ENCODE results near the gene ZNF428.
"Not testable (repeated sequence)": the region's sequence is repeated elsewhere in the genome, so short reads cannot be mapped to it uniquely, and the experiment has no call there.

The ZNF428 gene

DNA sequence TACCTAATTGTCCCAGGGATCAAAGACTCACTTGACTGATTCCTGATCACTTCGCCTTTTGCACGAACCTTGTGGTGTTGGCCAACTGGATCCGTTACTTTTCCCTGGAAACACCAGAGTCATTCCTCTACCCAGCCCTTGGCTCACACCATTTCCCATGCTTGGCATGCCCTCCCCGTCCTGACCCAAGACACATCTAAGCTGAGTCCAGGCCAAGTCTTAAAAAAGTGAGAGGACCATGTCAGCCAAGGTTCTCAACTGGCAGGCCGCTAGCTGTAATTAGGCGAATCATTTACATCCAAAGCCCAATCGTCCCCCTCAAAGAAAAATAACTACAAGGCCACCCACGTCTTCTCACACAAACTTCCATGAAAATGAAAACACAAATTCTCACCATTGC lies 39.1 kb upstream of the ZNF428 start:
- no peak for FAIRE-seq
- no peak for TF ChIP-seq PAX5 (IDR thresholded peaks at IDR 0.05; ENCODE audit: insufficient read depth, low read length, severe bottlenecking)
- TF ChIP-seq POLR2AphosphoS5 (IDR thresholded peaks at IDR 0.05; ENCODE audit: low read depth, low read length), result no peak
- no peak for TF ChIP-seq SPI1 (IDR thresholded peaks at IDR 0.05; ENCODE audit: low read depth, low read length)
- TF ChIP-seq TAF1 (IDR thresholded peaks at IDR 0.05; ENCODE audit: low read depth, low read length), result no peak
- DNase-seq (ENCODE audit: insufficient read length, low spot score), result no peak

DNA sequence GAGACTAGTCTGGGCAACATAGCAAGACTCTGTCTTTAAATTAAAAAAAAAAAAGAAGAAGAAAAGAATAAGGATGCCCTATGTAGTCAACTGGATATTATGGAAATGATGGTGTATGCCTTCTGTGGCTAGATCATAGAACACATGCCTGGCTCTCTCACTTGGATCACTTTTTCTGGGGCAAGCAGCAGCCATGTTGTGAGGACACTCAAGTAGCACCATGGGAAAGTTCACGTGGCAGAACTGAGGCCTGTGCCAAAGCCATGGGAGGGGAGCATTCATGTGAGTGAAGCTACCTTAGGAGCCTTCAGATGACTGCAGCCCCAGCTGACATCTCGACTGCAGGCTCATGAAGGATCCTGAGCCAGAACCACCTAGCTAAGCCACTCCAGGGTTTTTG lies 38.6 kb upstream of the ZNF428 start:
- FAIRE-seq (no peak), DNase-seq (ENCODE audit: insufficient read length, low spot score) (no peak)
- TF ChIP-seq PAX5 (IDR thresholded peaks at IDR 0.05; ENCODE audit: insufficient read depth, low read length, severe bottlenecking), result no peak
- TF ChIP-seq POLR2AphosphoS5 (IDR thresholded peaks at IDR 0.05; ENCODE audit: low read depth, low read length), result no peak
- no peak for TF ChIP-seq SPI1 (IDR thresholded peaks at IDR 0.05; ENCODE audit: low read depth, low read length)
- TF ChIP-seq POLR2A (IDR thresholded peaks at IDR 0.05; ENCODE audit: low read depth, low read length), result no peak
- no peak for TF ChIP-seq POU2F2 (IDR thresholded peaks at IDR 0.05; ENCODE audit: low read depth, low read length)
- TF ChIP-seq TAF1 (IDR thresholded peaks at IDR 0.05; ENCODE audit: low read depth, low read length), result no peak

GRCh38 chr19:43656436-43656835 lies 37.0 kb upstream of the ZNF428 start:
- no peak for DNase-seq (ENCODE audit: insufficient read length, low spot score)
- FAIRE-seq, result no peak
- TF ChIP-seq POU2F2 (IDR thresholded peaks at IDR 0.05; ENCODE audit: low read depth, low read length) (no peak), TAF1 (IDR thresholded peaks at IDR 0.05; ENCODE audit: low read depth, low read length) (no peak), PAX5 (IDR thresholded peaks at IDR 0.05; ENCODE audit: insufficient read depth, low read length, severe bottlenecking) (no peak), SPI1 (IDR thresholded peaks at IDR 0.05; ENCODE audit: low read depth, low read length) (no peak), POLR2A (IDR thresholded peaks at IDR 0.05; ENCODE audit: low read depth, low read length) (no peak)

DNA sequence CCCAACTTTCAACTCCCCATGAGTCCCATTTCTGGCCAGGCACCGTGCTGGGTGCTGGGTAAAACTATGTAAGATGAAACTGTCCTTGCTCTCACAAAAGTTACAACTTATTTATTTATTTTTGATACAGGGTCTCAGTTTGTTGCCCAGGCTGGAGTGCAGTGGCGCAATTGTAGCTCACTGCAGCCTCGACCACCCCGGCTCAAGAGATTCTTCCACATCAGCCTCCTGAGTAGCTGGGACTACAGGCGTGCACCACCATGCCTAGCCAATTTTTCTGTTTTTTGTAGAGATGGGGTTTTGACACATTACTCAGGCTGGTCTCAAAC lies 33.1 kb upstream of the ZNF428 start:
- DNase-seq (ENCODE audit: insufficient read length, low spot score) (no peak), FAIRE-seq (no peak)
- TF ChIP-seq PAX5 (IDR thresholded peaks at IDR 0.05; ENCODE audit: insufficient read depth, low read length, severe bottlenecking) (no peak), TAF1 (IDR thresholded peaks at IDR 0.05; ENCODE audit: low read depth, low read length) (no peak), POLR2AphosphoS5 (IDR thresholded peaks at IDR 0.05; ENCODE audit: low read depth, low read length) (no peak), POLR2A (IDR thresholded peaks at IDR 0.05; ENCODE audit: low read depth, low read length) (no peak), SPI1 (IDR thresholded peaks at IDR 0.05; ENCODE audit: low read depth, low read length) (no peak), POU2F2 (IDR thresholded peaks at IDR 0.05; ENCODE audit: low read depth, low read length) (no peak)

DNA sequence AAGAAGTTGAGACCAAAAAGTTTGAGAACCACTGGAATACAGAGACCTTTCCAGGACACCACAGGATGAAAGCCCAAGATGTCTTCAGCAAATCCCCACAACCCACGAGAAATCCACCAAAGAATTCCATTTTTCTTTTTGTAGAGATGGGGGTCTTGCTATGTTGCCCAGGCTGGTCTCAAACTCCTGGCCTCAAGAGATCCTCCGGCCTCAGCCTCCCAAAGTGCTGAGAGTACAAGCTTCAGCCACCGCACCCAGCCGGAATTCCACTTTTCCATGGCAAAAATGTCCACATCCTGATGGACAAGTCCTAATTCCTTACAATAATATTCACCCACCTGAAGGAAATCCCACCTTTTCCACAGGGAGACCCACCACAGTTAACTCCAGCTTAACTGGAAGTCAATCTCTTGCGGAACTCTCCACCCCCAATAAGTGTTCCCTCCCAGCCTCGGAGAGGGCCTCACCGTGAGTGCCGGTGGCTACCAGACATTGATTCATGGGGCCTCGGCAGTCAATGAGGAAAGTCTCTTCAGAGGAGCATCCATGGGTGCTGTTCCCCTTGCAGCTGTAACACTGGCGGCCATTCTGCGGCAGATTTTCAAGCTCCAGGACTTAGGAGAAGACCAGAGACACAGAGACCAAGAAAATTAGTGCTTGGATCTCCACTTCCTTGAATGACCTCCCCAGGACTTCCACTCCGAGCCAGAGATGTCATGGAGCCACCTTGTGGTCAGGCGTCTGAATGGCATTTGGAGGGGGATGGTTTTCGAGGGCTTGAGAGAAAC lies 32.5 kb upstream of the ZNF428 start:
- TF ChIP-seq PAX5 (IDR thresholded peaks at IDR 0.05; ENCODE audit: insufficient read depth, low read length, severe bottlenecking), result no peak
- no peak for TF ChIP-seq SPI1 (IDR thresholded peaks at IDR 0.05; ENCODE audit: low read depth, low read length)
- TF ChIP-seq POLR2A (IDR thresholded peaks at IDR 0.05; ENCODE audit: low read depth, low read length), result no peak
- TF ChIP-seq POLR2AphosphoS5 (IDR thresholded peaks at IDR 0.05; ENCODE audit: low read depth, low read length), result no peak
- TF ChIP-seq POU2F2 (IDR thresholded peaks at IDR 0.05; ENCODE audit: low read depth, low read length), result no peak
- TF ChIP-seq TAF1 (IDR thresholded peaks at IDR 0.05; ENCODE audit: low read depth, low read length), result no peak
- FAIRE-seq, result peak; percentile 65

DNA sequence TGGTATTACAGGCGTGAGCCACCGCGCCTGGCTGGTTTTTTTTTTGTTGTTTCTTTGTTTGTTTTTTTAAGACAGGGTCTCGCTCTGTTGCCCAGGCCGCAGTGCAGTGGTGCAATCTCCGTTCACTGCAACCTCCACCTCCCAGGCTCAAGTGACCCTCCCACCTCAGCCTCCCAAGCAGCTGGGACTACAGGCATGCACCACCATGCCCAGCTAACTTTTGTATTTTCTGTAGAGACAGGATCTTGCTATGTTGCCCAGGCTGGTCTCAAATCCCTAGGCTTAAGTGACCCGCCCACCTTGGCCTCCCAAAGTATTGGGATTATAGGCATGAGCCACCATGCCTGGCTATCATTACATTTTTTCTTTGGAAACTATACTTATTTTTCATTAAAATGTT lies 30.8 kb upstream of the ZNF428 start:
- not testable (repeated sequence) for DNase-seq (ENCODE audit: insufficient read length, low spot score); FAIRE-seq

More for the DNA sequence above, 32.5 kb upstream of the ZNF428 start:
- DNase-seq (ENCODE audit: insufficient read length, low spot score), result no peak

- DNase-seq (ENCODE audit: insufficient read length, low spot score) (no peak), FAIRE-seq (no peak)
- TF ChIP-seq POLR2A (IDR thresholded peaks at IDR 0.05; ENCODE audit: low read depth, low read length) (no peak), SPI1 (IDR thresholded peaks at IDR 0.05; ENCODE audit: low read depth, low read length) (no peak), TAF1 (IDR thresholded peaks at IDR 0.05; ENCODE audit: low read depth, low read length) (no peak), PAX5 (IDR thresholded peaks at IDR 0.05; ENCODE audit: insufficient read depth, low read length, severe bottlenecking) (no peak), POU2F2 (IDR thresholded peaks at IDR 0.05; ENCODE audit: low read depth, low read length) (no peak), POLR2AphosphoS5 (IDR thresholded peaks at IDR 0.05; ENCODE audit: low read depth, low read length) (no peak)
Measured at GRCh38 chr19:43649514-43649913, 30.1 kb upstream of the ZNF428 start.

- no peak for FAIRE-seq
- TF ChIP-seq TAF1 (IDR thresholded peaks at IDR 0.05; ENCODE audit: low read depth, low read length) (no peak), POLR2A (IDR thresholded peaks at IDR 0.05; ENCODE audit: low read depth, low read length) (no peak), SPI1 (IDR thresholded peaks at IDR 0.05; ENCODE audit: low read depth, low read length) (no peak), PAX5 (IDR thresholded peaks at IDR 0.05; ENCODE audit: insufficient read depth, low read length, severe bottlenecking) (no peak), POLR2AphosphoS5 (IDR thresholded peaks at IDR 0.05; ENCODE audit: low read depth, low read length) (no peak), POU2F2 (IDR thresholded peaks at IDR 0.05; ENCODE audit: low read depth, low read length) (no peak)
- DNase-seq (ENCODE audit: insufficient read length, low spot score), result no peak
Measured at GRCh38 chr19:43648633-43649032, 29.2 kb upstream of the ZNF428 start.

GRCh38 chr19:43644181-43644580 lies 24.8 kb upstream of the ZNF428 start:
- DNase-seq (ENCODE audit: insufficient read length, low spot score), result no peak
- TF ChIP-seq SPI1 (IDR thresholded peaks at IDR 0.05; ENCODE audit: low read depth, low read length) (no peak), POU2F2 (IDR thresholded peaks at IDR 0.05; ENCODE audit: low read depth, low read length) (no peak), POLR2A (IDR thresholded peaks at IDR 0.05; ENCODE audit: low read depth, low read length) (no peak), TAF1 (IDR thresholded peaks at IDR 0.05; ENCODE audit: low read depth, low read length) (no peak), POLR2AphosphoS5 (IDR thresholded peaks at IDR 0.05; ENCODE audit: low read depth, low read length) (no peak), PAX5 (IDR thresholded peaks at IDR 0.05; ENCODE audit: insufficient read depth, low read length, severe bottlenecking) (no peak)
- no peak for FAIRE-seq

DNA sequence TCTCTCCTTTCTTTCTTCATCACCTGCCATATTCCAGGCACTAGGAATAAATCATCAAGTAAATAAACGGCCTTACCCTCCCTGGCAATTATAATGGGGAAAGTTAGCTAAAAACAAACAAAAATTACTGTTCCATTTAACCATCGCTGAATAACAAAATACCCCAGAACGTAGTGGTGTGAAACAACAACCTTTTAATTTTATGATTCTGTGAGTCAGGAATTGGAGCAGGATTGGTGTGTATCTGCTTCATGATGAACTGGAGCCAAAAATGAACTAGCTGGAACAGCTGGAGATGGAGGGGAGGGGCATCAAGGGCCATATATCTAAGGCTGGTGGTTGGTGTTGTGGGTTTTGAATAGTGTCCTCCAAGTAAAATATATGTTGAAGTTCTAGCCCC lies 23.9 kb upstream of the ZNF428 start:
- no peak for TF ChIP-seq TAF1 (IDR thresholded peaks at IDR 0.05; ENCODE audit: low read depth, low read length)
- no peak for TF ChIP-seq PAX5 (IDR thresholded peaks at IDR 0.05; ENCODE audit: insufficient read depth, low read length, severe bottlenecking)
- TF ChIP-seq POLR2A (IDR thresholded peaks at IDR 0.05; ENCODE audit: low read depth, low read length), result no peak
- no peak for TF ChIP-seq POLR2AphosphoS5 (IDR thresholded peaks at IDR 0.05; ENCODE audit: low read depth, low read length)
- no peak for TF ChIP-seq SPI1 (IDR thresholded peaks at IDR 0.05; ENCODE audit: low read depth, low read length)
- no peak for TF ChIP-seq POU2F2 (IDR thresholded peaks at IDR 0.05; ENCODE audit: low read depth, low read length)
- no peak for FAIRE-seq
- no peak for DNase-seq (ENCODE audit: insufficient read length, low spot score)

All from GM12891 (cell line).